IMR-90 (cell line): ENCODE data around the gene AP5B1. TPM values are rescaled to one million over a fixed set of nuclear protein-coding genes. Genes with fewer than 3 reads are reported as not detected.

Experiments used
- ATAC-seq: fragments of 200-7000 bp; cut with Tn5 transposase; 2 replicates; pipeline ENCODE4 v1.9.1; 2020; ENCODE audit warnings: low read depth, mild to moderate bottlenecking, moderate library complexity
- BruUV-seq: library from RNA; stranded (reverse); fragments of 400-500 nt; replicated peaks from 2 replicates; lab custom pipeline; 2021; lab: Mats Ljungman, UMichigan
- CTCF ChIA-PET: fragments of 300-600 bp; formaldehyde crosslinking; extraction: SDS; loops from one replicate; lab custom pipeline; 2021; ENCODE audit warnings: antibody characterized with exemption; lab: Yijun Ruan, JAX
- POLR2A ChIA-PET: fragments of 300-600 bp; sonication (Branson Sonifier 250); formaldehyde crosslinking; loops from one replicate; lab custom pipeline; 2022; ENCODE audit warnings: antibody characterized with exemption; ENCODE audit not compliant: unreplicated experiment; lab: Charles Lee
- DNase-seq: peaks from one replicate; pipeline ENCODE4 v3.0.0; 2013
- H2AFZ ChIP-seq: replicated peaks from 2 replicates; pipeline ENCODE3; 2013; ENCODE audit warnings: low read length, mild to moderate bottlenecking; ENCODE audit not compliant: poor library complexity
- H2AK5ac ChIP-seq: 2 replicates; pipeline ENCODE4 v1.6.1; 2013; ENCODE audit warnings: low read depth, low read length, inconsistent platforms
- H2AK9ac ChIP-seq: replicated peaks from 2 replicates; pipeline ENCODE3; 2013; ENCODE audit warnings: mild to moderate bottlenecking, low read depth, low read length, moderate library complexity; ENCODE audit not compliant: poor library complexity
- H2BK120ac ChIP-seq: 2 replicates; pipeline ENCODE4 v1.6.1; 2013; ENCODE audit warnings: low read depth, low read length, inconsistent platforms
- H2BK15ac ChIP-seq: 3 replicates; pipeline ENCODE4 v1.6.1; 2013; ENCODE audit warnings: low read depth, low read length, inconsistent platforms
- H2BK20ac ChIP-seq: 2 replicates; pipeline ENCODE4 v1.6.1; 2013; ENCODE audit warnings: low read depth, mild to moderate bottlenecking, inconsistent platforms, low read length, moderate library complexity
- H2BK5ac ChIP-seq: 2 replicates; pipeline ENCODE4 v1.6.1; 2013; ENCODE audit warnings: mild to moderate bottlenecking, low read depth, low read length, inconsistent platforms; ENCODE audit not compliant: poor library complexity, severe bottlenecking
- H3K14ac ChIP-seq: replicated peaks from 2 replicates; pipeline ENCODE4 v1.6.1; 2013; ENCODE audit warnings: low read depth, low read length, inconsistent platforms
- H3K18ac ChIP-seq: 2 replicates; pipeline ENCODE4 v1.6.1; 2013; ENCODE audit warnings: low read depth, low read length, control low read depth
- H3K23ac ChIP-seq: 2 replicates; pipeline ENCODE4 v1.6.1; 2013; ENCODE audit warnings: low read depth, low read length, inconsistent platforms
- H3K27ac ChIP-seq: 2 replicates; pipeline ENCODE4 v1.5.1; 2013; ENCODE audit warnings: mild to moderate bottlenecking, control low read depth, low read length; ENCODE audit not compliant: insufficient read depth
- H3K27me3 ChIP-seq: 2 replicates; pipeline ENCODE4 v1.6.1; 2013; ENCODE audit warnings: low read length; ENCODE audit not compliant: control insufficient read depth, insufficient read depth
- H3K36me3 ChIP-seq: 2 replicates; pipeline ENCODE4 v1.6.1; 2013; ENCODE audit warnings: low read length, mixed read lengths; ENCODE audit not compliant: control insufficient read depth, insufficient read depth
- H3K4ac ChIP-seq: 2 replicates; pipeline ENCODE4 v1.6.1; 2013; ENCODE audit warnings: low read depth, low read length, inconsistent platforms
- H3K4me1 ChIP-seq: 2 replicates; pipeline ENCODE4 v1.6.1; 2013; ENCODE audit warnings: low read length, mixed read lengths; ENCODE audit not compliant: control insufficient read depth, insufficient read depth
- H3K4me2 ChIP-seq: 2 replicates; pipeline ENCODE4 v1.6.1; 2013; ENCODE audit warnings: low read depth, mild to moderate bottlenecking, control low read depth, low read length, moderate library complexity
- H3K4me3 ChIP-seq: 2 replicates; pipeline ENCODE4 v1.5.1; 2013; ENCODE audit warnings: low read depth, mild to moderate bottlenecking, control low read depth, low read length, moderate library complexity; ENCODE audit not compliant: insufficient read depth
- H3K56ac ChIP-seq: 2 replicates; pipeline ENCODE4 v1.6.1; 2013; ENCODE audit warnings: low read length, inconsistent platforms; ENCODE audit not compliant: insufficient read depth; ENCODE audit errors: extremely low read depth
- H3K79me1 ChIP-seq, 2 experiments: 2 replicates each; pipeline ENCODE4 v1.6.1; 2013; ENCODE audit warnings: low read length in 2 of 2, inconsistent platforms in 1 of 2, low read depth in 1 of 2
- H3K9ac ChIP-seq: 2 replicates; pipeline ENCODE4 v1.6.1; 2013; ENCODE audit warnings: low read depth, low read length, control low read depth
- H3K9me1 ChIP-seq: 2 replicates; pipeline ENCODE4 v1.6.1; 2013; ENCODE audit warnings: low read length, inconsistent platforms; ENCODE audit not compliant: insufficient read depth
- H3K9me3 ChIP-seq: 2 replicates; pipeline ENCODE4 v1.6.1; 2013; ENCODE audit warnings: low read length; ENCODE audit not compliant: control insufficient read depth, insufficient read depth
- H4K20me1 ChIP-seq: 2 replicates; pipeline ENCODE4 v1.6.1; 2013; ENCODE audit warnings: low read length, inconsistent platforms; ENCODE audit not compliant: insufficient read depth
- H4K5ac ChIP-seq: 2 replicates; pipeline ENCODE4 v1.6.1; 2013; ENCODE audit warnings: mild to moderate bottlenecking, low read depth, low read length, control low read depth
- H4K8ac ChIP-seq, 2 experiments: 2 replicates each; pipeline ENCODE4 v1.6.1; 2013; ENCODE audit warnings: low read depth in 2 of 2, low read length in 2 of 2, control low read depth in 1 of 2, inconsistent platforms in 1 of 2
- H4K91ac ChIP-seq: 2 replicates; pipeline ENCODE4 v1.6.1; 2013; ENCODE audit warnings: low read depth, low read length, inconsistent platforms; ENCODE audit not compliant: insufficient read depth
- BHLHE40 ChIP-seq: fragments of 150-350 bp; IDR thresholded peaks from 2 replicates; pipeline ENCODE4 v1.6.1; 2016; ENCODE audit warnings: mild to moderate bottlenecking, low read depth, low read length
- CEBPB ChIP-seq: IDR thresholded peaks from 2 replicates; pipeline ENCODE4 v1.6.1; 2012; ENCODE audit warnings: low read depth, low read length, improper control_type of control experiment
- CHD1 ChIP-seq: IDR thresholded peaks from 2 replicates; pipeline ENCODE4 v1.6.1; 2012; ENCODE audit warnings: low read depth, low read length, improper control_type of control experiment
- FOS ChIP-seq: fragments of 150-350 bp; IDR thresholded peaks from 2 replicates; pipeline ENCODE4 v1.6.1; 2016; ENCODE audit warnings: low read depth, low read length
- MAFK ChIP-seq: IDR thresholded peaks from 2 replicates; pipeline ENCODE4 v1.6.1; 2012; ENCODE audit warnings: low read depth, low read length, improper control_type of control experiment
- MAZ ChIP-seq: IDR thresholded peaks from 2 replicates; pipeline ENCODE4 v1.6.1; 2012; ENCODE audit warnings: low read depth, mild to moderate bottlenecking, low read length, improper control_type of control experiment, moderate library complexity, borderline replicate concordance
- MXI1 ChIP-seq: IDR thresholded peaks from 2 replicates; pipeline ENCODE4 v1.6.1; 2012; ENCODE audit warnings: low read depth, mild to moderate bottlenecking, low read length, moderate library complexity, borderline replicate concordance
- NFE2L2 ChIP-seq: fragments of 150-350 bp; IDR thresholded peaks from 2 replicates; pipeline ENCODE4 v1.6.1; 2016; ENCODE audit warnings: low read depth, mild to moderate bottlenecking, low read length
- POLR2A ChIP-seq: IDR thresholded peaks from 2 replicates; pipeline ENCODE4 v1.6.1; 2012; ENCODE audit warnings: mild to moderate bottlenecking, low read depth, low read length
- RAD21 ChIP-seq: IDR thresholded peaks from 2 replicates; pipeline ENCODE4 v1.6.1; 2012; ENCODE audit warnings: low read length, improper control_type of control experiment
- RCOR1 ChIP-seq: IDR thresholded peaks from 2 replicates; pipeline ENCODE4 v1.6.1; 2012; ENCODE audit warnings: mild to moderate bottlenecking, low read length, improper control_type of control experiment; ENCODE audit not compliant: insufficient replicate concordance
- RFX5 ChIP-seq: IDR thresholded peaks from 2 replicates; pipeline ENCODE4 v1.8.0; 2012; ENCODE audit warnings: low read depth, mild to moderate bottlenecking, low read length, moderate library complexity
- SMC3 ChIP-seq: fragments of 150-350 bp; IDR thresholded peaks from 2 replicates; pipeline ENCODE4 v1.6.1; 2016; ENCODE audit warnings: low read depth, mild to moderate bottlenecking, antibody characterized with exemption, low read length, moderate library complexity
- USF2 ChIP-seq: fragments of 150-350 bp; IDR thresholded peaks from 2 replicates; pipeline ENCODE4 v1.6.1; 2017; ENCODE audit warnings: mild to moderate bottlenecking, antibody characterized with exemption, low read length, low read depth
- WGBS, 2 experiments: methylation state at CpG; one replicate each; pipeline versions ENCODE4 v1.1.5 to v1.1.7; 2013; ENCODE audit warnings: missing lambda C conversion rate in 2 of 2; ENCODE audit not compliant: insufficient read length in 1 of 2; ENCODE audit errors: extremely low coverage in 2 of 2; 5-methylcytosine and 5-hydroxymethylcytosine counted together
- dilution Hi-C: fragments of 300-500 bp; cut with HindIII; formaldehyde crosslinking; loops from one replicate; pipeline ENCODE4 v1.14.3; 2018; ENCODE audit warnings: low sequenced_read_pairs; ENCODE audit not compliant: unreplicated experiment
- in situ Hi-C: fragments of 300-500 bp; cut with MboI; formaldehyde crosslinking; loops from 3 replicates; pipeline ENCODE4 v1.14.3; 2019; ENCODE audit warnings: low sequenced_read_pairs, inconsistent platforms, mixed read lengths
- intact Hi-C: fragments of 100-400 bp; cut with micrococcal nuclease; formaldehyde crosslinking; loops from 2 replicates; pipeline ENCODE4 v1.10.0; 2022
- polyA plus RNA-seq, 3 experiments: library from polyadenylated mRNA; depleted of rRNA; stranded (reverse); fragments of >200 nt; gene quantifications; 2 replicates each; pipeline ENCODE4 v1.2.3, GENCODE V29; 2012; ENCODE audit warnings: low replicate concordance in 1 of 3
- total RNA-seq: library from RNA; depleted of rRNA; stranded (reverse); fragments of >200 nt; gene quantifications from 2 replicates; pipeline ENCODE4 v1.2.3, GENCODE V29; 2012
- TF ChIP-seq, protein P1 (sequence below): conservative IDR thresholded peaks from 2 replicates; pipeline ENCODE4 v1.5.1; 2012; ENCODE audit warnings: mild to moderate bottlenecking, low read depth, low read length, improper control_type of control experiment

The AP5B1 gene
- total and polyA plus RNA-seq, 2 of the 4 experiments (the other 2 are of a cell fraction): 2.5 to 5.0 TPM

DNA sequence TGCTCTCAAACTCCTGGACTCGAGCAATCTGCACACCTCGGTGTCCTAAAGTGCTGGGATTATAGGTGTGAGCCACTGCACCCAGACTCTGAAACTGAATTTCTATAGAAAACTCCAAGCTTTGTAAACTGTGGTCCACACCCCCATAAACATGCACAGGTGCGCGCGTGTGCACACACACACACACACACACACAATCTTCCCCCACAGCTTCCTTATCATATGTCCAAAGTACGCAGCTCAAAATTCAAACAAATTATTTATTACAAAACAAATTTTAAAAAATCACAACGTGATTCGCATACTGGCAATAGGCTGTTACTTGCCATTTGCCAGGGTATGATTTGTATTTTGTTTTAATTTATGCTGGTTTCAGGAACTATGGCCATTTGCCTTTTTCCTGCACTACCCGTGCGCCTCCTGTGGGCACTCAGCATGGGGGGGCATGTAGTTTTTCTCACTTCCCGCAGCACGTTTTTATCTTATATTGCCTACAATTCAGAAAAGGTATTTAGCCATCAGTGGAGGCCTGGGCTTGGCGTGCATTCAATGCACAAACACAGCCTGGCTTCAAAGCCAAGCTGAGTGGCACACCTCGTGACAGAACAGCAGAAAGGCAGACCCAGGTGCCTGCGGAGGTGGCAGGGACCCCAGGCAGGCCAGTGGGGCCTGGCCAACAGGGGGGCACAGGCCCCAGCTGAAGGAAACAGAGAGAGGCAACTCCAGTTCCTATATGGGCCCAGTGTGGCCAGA is 42.2 kb upstream of the AP5B1 start (continued):
- TF ChIP-seq NFE2L2: no peak

DNA sequence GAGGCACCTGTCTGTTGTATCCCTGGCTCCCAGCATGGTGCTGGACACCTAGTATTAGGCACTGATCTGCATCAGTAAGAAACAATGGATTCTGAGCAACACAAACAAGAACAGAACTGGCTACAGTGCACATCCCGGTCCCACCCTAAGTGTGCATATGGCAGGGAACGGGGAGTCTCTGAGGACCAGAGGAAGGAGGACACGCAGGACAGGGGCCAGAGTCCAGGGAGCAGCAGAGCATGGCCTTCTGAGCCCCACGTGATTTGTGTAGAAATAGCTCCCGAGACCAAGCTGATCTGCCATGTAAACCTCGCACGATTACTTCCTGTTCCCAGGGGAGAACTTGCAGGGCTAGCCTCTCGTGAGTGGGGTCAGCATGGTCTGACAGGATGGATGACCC is 40.3 kb upstream of the AP5B1 start:
- ATAC-seq (no peak), DNase-seq (no peak)
- H3K4me1 ChIP-seq: no peaks in the 10 kb centered on the region
- no TSS peak for BruUV-seq
- dilution Hi-C loops: no loop called here
- H3K18ac ChIP-seq: no peak overlapping the region
- H3K36me3 ChIP-seq: no peaks in the 10 kb centered on the region
- no peak overlapping the region for H3K9ac ChIP-seq
- H3K9me3 ChIP-seq: no peaks in the 10 kb centered on the region
- H3K9me1 ChIP-seq: no peaks in the 10 kb centered on the region
- no peaks in the 10 kb centered on the region; a peak in 1 of 4 replicates for H3K79me1 ChIP-seq
- intact Hi-C loops: no loop called here
- in situ Hi-C loops: no loop called here
- no peak overlapping the region for H3K56ac ChIP-seq
- H3K27ac ChIP-seq: no peak overlapping the region
- no peak overlapping the region for H2BK20ac ChIP-seq
- no peak overlapping the region for H4K5ac ChIP-seq
- H3K14ac ChIP-seq: no peak overlapping the region
- no peak overlapping the region for H3K23ac ChIP-seq
- POLR2A ChIA-PET: no interaction called here
- CTCF ChIA-PET: no interaction called here
- H2BK15ac ChIP-seq: no peak overlapping the region
- no peak overlapping the region for H3K4ac ChIP-seq
- no peak overlapping the region for H4K91ac ChIP-seq
- H2BK5ac ChIP-seq: no peak overlapping the region
- no peak overlapping the region for H3K4me3 ChIP-seq
- H2BK120ac ChIP-seq: no peak overlapping the region
- H3K4me2 ChIP-seq: no peak overlapping the region
- no peak overlapping the region for H2AK5ac ChIP-seq
- WGBS, 2 experiments: 64% methylated on average over 5 of the region's 8 CpGs; no CpG with 5 or more reads in 1 of the 2 experiments
- H4K20me1 ChIP-seq: no peaks in the 10 kb centered on the region
- H2AFZ ChIP-seq: peak overlapping the region; percentile 5
- H4K8ac ChIP-seq: no peak overlapping the region
- no peak overlapping the region for H2AK9ac ChIP-seq
- peaks cover 6% of the 10 kb centered on the region for H3K27me3 ChIP-seq
- TF ChIP-seq, protein P1, sequence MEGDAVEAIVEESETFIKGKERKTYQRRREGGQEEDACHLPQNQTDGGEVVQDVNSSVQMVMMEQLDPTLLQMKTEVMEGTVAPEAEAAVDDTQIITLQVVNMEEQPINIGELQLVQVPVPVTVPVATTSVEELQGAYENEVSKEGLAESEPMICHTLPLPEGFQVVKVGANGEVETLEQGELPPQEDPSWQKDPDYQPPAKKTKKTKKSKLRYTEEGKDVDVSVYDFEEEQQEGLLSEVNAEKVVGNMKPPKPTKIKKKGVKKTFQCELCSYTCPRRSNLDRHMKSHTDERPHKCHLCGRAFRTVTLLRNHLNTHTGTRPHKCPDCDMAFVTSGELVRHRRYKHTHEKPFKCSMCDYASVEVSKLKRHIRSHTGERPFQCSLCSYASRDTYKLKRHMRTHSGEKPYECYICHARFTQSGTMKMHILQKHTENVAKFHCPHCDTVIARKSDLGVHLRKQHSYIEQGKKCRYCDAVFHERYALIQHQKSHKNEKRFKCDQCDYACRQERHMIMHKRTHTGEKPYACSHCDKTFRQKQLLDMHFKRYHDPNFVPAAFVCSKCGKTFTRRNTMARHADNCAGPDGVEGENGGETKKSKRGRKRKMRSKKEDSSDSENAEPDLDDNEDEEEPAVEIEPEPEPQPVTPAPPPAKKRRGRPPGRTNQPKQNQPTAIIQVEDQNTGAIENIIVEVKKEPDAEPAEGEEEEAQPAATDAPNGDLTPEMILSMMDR: no peak
- no peak for TF ChIP-seq FOS
- TF ChIP-seq RFX5: no peak
- no peak for TF ChIP-seq RAD21
- no peak for TF ChIP-seq MAFK
- TF ChIP-seq SMC3: no peak
- TF ChIP-seq NFE2L2: no peak
- no peak for TF ChIP-seq CHD1
- no peak for TF ChIP-seq BHLHE40
- TF ChIP-seq POLR2A: no peak
- no peak for TF ChIP-seq MXI1
- no peak for TF ChIP-seq MAZ
- no peak for TF ChIP-seq USF2
- no peak for TF ChIP-seq CEBPB
- TF ChIP-seq RCOR1: no peak
